DND-41 (cell line): Measurements from ENCODE around the gene DSCAM.

ENCODE experiments used
- ATAC-seq: fragments of 200-7000 bp; cut with Tn5 transposase; 3 replicates; pipeline ENCODE4 v1.9.1; 2021; ENCODE audit warnings: low read depth; ENCODE audit not compliant: insufficient read depth
- DNase-seq: peaks from one replicate; pipeline ENCODE4 v3.0.0-alpha.2; 2020
- H2AFZ ChIP-seq: 2 replicates; pipeline ENCODE4 v1.6.0; 2012; ENCODE audit warnings: low read depth, low read length
- H3K27ac ChIP-seq: 2 replicates; pipeline ENCODE4 v1.5.1; 2012; ENCODE audit warnings: low read length, inconsistent platforms
- H3K27me3 ChIP-seq: fragments of 200-600 bp; sonication (generic); 2 replicates; pipeline ENCODE4 v1.6.0; 2012; ENCODE audit warnings: low read length, mild to moderate bottlenecking, inconsistent platforms; ENCODE audit not compliant: insufficient read depth, poor library complexity
- H3K36me3 ChIP-seq: 2 replicates; pipeline ENCODE4 v1.5.1; 2012; ENCODE audit warnings: low read length, inconsistent platforms; ENCODE audit not compliant: insufficient read depth
- H3K4me1 ChIP-seq: 2 replicates; pipeline ENCODE4 v1.5.1; 2012; ENCODE audit warnings: mild to moderate bottlenecking, low read length; ENCODE audit not compliant: insufficient read depth
- H3K4me2 ChIP-seq: 2 replicates; pipeline ENCODE4 v1.6.0; 2012; ENCODE audit warnings: mild to moderate bottlenecking, moderate library complexity, low read length, inconsistent platforms; ENCODE audit not compliant: insufficient read depth
- H3K4me3 ChIP-seq, 2 experiments: fragments of 200-600 bp in 1 of 2; shearing (Covaris generic) in 1 of 2; 2 replicates each; pipeline ENCODE4 v1.5.1; 2012 to 2016; ENCODE audit warnings: inconsistent platforms in 2 of 2, low read length in 2 of 2, mild to moderate bottlenecking in 2 of 2, low read depth in 1 of 2, moderate library complexity in 1 of 2
- H3K79me2 ChIP-seq: 2 replicates; pipeline ENCODE4 v1.6.0; 2012; ENCODE audit warnings: low read length, inconsistent platforms; ENCODE audit not compliant: insufficient read depth
- H3K9ac ChIP-seq: 2 replicates; pipeline ENCODE4 v1.6.0; 2012; ENCODE audit warnings: low read depth, mild to moderate bottlenecking, inconsistent platforms, low read length, moderate library complexity
- H3K9me3 ChIP-seq: 2 replicates; pipeline ENCODE4 v1.5.1; 2012; ENCODE audit warnings: low read length, moderate library complexity, mild to moderate bottlenecking, inconsistent platforms; ENCODE audit not compliant: insufficient read depth, severe bottlenecking
- H4K20me1 ChIP-seq: 2 replicates; pipeline ENCODE4 v1.6.0; 2012; ENCODE audit warnings: low read length; ENCODE audit not compliant: insufficient read depth
- EZH2 ChIP-seq: IDR thresholded peaks from 3 replicates; pipeline ENCODE4 v1.6.1; 2012; ENCODE audit warnings: borderline replicate concordance, low read depth, mild to moderate bottlenecking, moderate library complexity, low read length, inconsistent platforms; ENCODE audit not compliant: severe bottlenecking
- TF ChIP-seq, protein P1 (sequence below): IDR thresholded peaks from 2 replicates; pipeline ENCODE4 v1.5.1; 2012; ENCODE audit warnings: borderline replicate concordance, low read length, moderate library complexity, mild to moderate bottlenecking; ENCODE audit not compliant: poor library complexity, severe bottlenecking; ENCODE audit errors: extremely low read depth

The DSCAM gene

DNA sequence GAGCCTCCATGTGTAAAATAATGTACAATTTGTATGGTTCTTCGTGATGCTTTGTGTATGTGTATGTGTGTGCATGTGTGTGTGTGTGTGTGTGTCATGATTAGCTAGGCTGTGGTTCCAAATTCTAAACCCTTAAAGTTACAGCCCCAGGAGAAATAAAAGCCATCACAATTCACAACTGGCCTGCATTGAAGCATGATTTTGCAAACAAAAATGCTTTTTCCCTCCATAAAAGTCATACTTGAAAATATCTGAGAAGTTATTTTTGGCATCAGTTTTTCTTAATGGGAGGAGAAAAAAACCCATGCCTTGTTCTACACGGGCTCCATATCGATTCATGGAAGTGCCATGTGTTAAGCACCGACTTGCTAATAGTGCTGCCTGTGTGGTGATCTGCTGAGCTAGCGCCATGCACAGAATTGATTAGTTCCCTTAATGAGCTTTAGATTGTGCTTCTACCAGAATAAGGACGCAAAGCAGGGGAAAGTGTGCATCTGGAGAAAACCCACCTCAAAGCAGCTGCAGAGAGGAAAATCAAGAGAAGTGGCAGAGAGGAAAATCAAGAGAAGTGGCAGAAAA lies 207.3 kb downstream of the DSCAM start:
- no peaks in the 10 kb centered on the region for H3K9me3 ChIP-seq
- H3K27ac ChIP-seq = no peak overlapping the region
- ATAC-seq (no peak), DNase-seq (no peak)
- H3K4me3 ChIP-seq = no peak overlapping the region
- H3K4me1 ChIP-seq = no peaks in the 10 kb centered on the region
- H3K79me2 ChIP-seq = no peaks in the 10 kb centered on the region
- H4K20me1 ChIP-seq = no peaks in the 10 kb centered on the region
- TF ChIP-seq EZH2 = no peak
- TF ChIP-seq, protein P1, sequence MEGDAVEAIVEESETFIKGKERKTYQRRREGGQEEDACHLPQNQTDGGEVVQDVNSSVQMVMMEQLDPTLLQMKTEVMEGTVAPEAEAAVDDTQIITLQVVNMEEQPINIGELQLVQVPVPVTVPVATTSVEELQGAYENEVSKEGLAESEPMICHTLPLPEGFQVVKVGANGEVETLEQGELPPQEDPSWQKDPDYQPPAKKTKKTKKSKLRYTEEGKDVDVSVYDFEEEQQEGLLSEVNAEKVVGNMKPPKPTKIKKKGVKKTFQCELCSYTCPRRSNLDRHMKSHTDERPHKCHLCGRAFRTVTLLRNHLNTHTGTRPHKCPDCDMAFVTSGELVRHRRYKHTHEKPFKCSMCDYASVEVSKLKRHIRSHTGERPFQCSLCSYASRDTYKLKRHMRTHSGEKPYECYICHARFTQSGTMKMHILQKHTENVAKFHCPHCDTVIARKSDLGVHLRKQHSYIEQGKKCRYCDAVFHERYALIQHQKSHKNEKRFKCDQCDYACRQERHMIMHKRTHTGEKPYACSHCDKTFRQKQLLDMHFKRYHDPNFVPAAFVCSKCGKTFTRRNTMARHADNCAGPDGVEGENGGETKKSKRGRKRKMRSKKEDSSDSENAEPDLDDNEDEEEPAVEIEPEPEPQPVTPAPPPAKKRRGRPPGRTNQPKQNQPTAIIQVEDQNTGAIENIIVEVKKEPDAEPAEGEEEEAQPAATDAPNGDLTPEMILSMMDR = no peak
- H3K36me3 ChIP-seq = no peaks in the 10 kb centered on the region
- H2AFZ ChIP-seq = no peak overlapping the region
- no peak overlapping the region for H3K9ac ChIP-seq
- H3K27me3 ChIP-seq = peaks cover 3% of the 10 kb centered on the region
- H3K4me2 ChIP-seq = no peak overlapping the region

DNA sequence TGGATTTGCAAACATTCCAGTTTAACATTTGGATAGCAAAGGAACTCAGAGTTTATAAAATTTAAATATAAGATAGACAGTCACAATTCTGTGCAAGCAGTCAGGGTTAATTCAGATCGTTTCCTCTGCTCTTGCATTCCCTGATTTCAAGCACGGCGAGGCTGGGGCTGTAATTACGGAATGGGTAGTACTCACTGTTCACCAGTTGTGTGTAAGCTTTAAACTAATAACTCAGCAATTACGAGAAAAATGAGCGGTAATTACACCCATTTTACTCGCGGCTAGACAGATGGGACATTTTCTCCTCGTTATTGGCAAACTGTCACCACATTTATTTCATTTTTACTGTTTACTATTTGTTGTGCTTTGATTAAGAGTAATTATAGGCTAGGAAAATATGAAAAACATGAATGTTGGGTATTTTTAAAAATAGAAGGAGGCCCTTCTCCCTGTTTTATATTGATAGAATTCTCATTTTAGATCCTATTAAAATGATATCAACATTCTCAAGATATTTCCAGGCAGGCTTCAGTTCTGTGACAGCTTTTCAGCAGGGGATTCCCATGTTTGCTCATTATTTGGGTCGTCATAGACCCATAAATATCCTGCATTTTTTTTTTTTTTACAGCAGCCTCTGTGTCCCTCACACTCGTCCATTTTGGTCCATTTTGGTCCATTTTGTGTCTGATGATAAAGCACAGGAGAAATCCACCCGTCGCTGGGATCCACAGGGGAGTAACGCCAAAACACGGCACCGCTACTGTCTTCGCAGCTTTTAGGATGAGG lies 208.3 kb downstream of the DSCAM start:
- no peaks in the 10 kb centered on the region for H4K20me1 ChIP-seq
- H3K4me1 ChIP-seq = no peaks in the 10 kb centered on the region
- DNase-seq = no peak
- no peak overlapping the region for H3K4me3 ChIP-seq
- peaks cover 3% of the 10 kb centered on the region for H3K27me3 ChIP-seq
- no peak overlapping the region for H3K4me2 ChIP-seq
- no peak overlapping the region for H2AFZ ChIP-seq
- H3K79me2 ChIP-seq = no peaks in the 10 kb centered on the region
- no peaks in the 10 kb centered on the region for H3K36me3 ChIP-seq
- no peak overlapping the region for H3K9ac ChIP-seq
- no peak overlapping the region for H3K27ac ChIP-seq
- TF ChIP-seq, protein P1 = no peak
- TF ChIP-seq EZH2 = no peak
- no peaks in the 10 kb centered on the region for H3K9me3 ChIP-seq
- ATAC-seq = no peak

DNA sequence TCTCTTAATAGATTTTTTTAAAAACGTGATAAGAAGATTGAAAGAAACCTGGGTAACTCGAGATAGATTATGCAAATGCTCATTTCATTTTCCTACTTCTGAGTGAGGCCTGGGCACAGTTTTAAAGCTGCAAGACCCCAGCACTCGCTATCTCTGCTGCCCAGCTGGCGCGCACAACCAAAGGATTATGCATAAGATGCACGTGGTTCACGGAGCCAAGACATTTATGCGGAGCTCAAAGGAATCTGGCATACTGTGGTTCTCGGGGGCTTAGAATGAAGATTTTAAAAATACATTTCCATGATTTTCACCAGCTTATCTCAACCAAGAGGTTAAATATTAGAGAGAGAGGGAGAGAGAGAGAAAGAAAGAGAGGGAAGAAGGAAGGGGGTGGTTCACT lies 210.9 kb downstream of the DSCAM start:
- Histone ChIP-seq H4K20me1 (no peaks in the 10 kb centered on the region), H2AFZ (no peak overlapping the region), H3K9ac (no peak overlapping the region), H3K4me2 (no peak overlapping the region), H3K79me2 (no peaks in the 10 kb centered on the region), H3K4me1 (no peaks in the 10 kb centered on the region), H3K9me3 (no peaks in the 10 kb centered on the region), H3K4me3 (no peak overlapping the region), H3K27ac (no peak overlapping the region), H3K27me3 (peaks cover 3% of the 10 kb centered on the region), H3K36me3 (no peaks in the 10 kb centered on the region)
- ATAC-seq (no peak), DNase-seq (no peak)
- TF ChIP-seq, protein P1 = no peak
- TF ChIP-seq EZH2 = no peak
